Memory B cell (primary cell): ENCODE data around the gene UXS1.

Source experiments
- ATAC-seq: fragments of 150-1000 bp; cut with Tn5 transposase; 2 replicates; pipeline ENCODE4 v1.10.0; 2021; ENCODE audit warnings: low read depth, mild to moderate bottlenecking, moderate library complexity
- DNase-seq, 2 donors: peaks; one replicate each; pipeline ENCODE4 v3.0.0; 2022; ENCODE audit warnings: low spot score in 2 of 2
- H3K27ac Mint-ChIP-seq: one replicate; pipeline ENCODE4 v1.8.0; 2022; ENCODE audit warnings: mild to moderate bottlenecking, moderate library complexity, mixed read lengths
- H3K27me3 Mint-ChIP-seq: one replicate; pipeline ENCODE4 v1.8.0; 2022; ENCODE audit warnings: mixed read lengths
- H3K36me3 Mint-ChIP-seq: one replicate; pipeline ENCODE4 v1.8.0; 2022; ENCODE audit warnings: mild to moderate bottlenecking, mixed read lengths
- H3K4me1 Mint-ChIP-seq: one replicate; pipeline ENCODE4 v1.8.0; 2022; ENCODE audit warnings: mixed read lengths
- H3K4me3 Mint-ChIP-seq: one replicate; pipeline ENCODE4 v1.8.0; 2022; ENCODE audit warnings: mild to moderate bottlenecking, moderate library complexity, mixed read lengths
- H3K9me3 Mint-ChIP-seq: one replicate; pipeline ENCODE4 v1.8.0; 2022; ENCODE audit warnings: mixed read lengths

Gene UXS1

DNA sequence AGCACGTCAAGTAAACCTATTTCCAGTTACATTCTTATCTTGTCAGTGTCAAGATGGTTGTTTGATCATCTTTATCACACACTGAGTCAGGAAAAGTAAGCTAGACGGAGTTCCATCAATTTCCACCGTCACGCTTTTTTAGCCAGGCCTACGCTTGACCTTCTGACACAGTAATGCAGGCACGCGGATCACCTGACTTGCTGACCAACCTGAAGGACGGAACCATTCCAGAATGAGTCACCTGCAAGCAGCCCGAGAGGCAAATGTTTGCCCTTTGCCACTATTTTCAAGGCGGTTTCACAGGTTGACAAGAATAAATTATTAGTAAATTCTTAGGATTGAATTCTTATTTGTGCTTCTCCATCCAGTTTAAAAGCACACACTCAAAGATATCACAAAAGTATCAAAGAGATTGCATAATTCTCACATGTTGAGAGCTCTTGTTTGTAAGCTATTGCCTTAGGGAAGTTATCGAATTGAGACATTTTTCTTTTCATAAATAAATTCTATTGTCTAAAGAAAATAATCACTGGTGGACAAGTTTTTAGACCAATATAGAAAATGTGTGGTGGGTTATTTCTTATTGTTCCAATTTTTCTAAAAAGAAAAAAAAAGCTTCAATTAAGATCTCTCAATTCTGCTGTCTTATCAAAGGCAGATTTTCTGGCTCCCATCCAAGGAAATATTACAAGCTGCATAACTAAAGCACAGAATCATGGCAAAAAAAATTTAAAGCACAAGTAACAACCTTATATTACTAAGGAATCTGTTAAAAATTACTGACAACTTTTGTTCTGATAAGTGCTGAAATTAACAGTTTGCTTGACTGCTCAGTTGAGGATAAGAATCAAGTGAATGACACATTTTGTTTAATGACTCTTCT, 31.9 kb downstream of the UXS1 start:
- H3K9me3 Mint-ChIP-seq = no peaks in the 10 kb centered on the region
- DNase-seq (no peak), ATAC-seq (no peak)
- peak overlapping the region; percentile 83 for H3K27ac Mint-ChIP-seq
- H3K27me3 Mint-ChIP-seq = no peaks in the 10 kb centered on the region
- no peak overlapping the region for H3K4me3 Mint-ChIP-seq
- H3K36me3 Mint-ChIP-seq = peaks cover 18% of the 10 kb centered on the region
- peaks cover 26% of the 10 kb centered on the region for H3K4me1 Mint-ChIP-seq

GRCh38 chr2:106161341-106161740, 32.8 kb downstream of the UXS1 start:
- H3K27ac Mint-ChIP-seq = peak overlapping the region; percentile 83
- no peak for ATAC-seq
- peak overlapping the region; percentile 85 for H3K4me3 Mint-ChIP-seq
- H3K9me3 Mint-ChIP-seq = no peaks in the 10 kb centered on the region
- no peak for DNase-seq
- no peaks in the 10 kb centered on the region for H3K27me3 Mint-ChIP-seq
- H3K4me1 Mint-ChIP-seq = peaks cover 23% of the 10 kb centered on the region
- peaks cover 23% of the 10 kb centered on the region for H3K36me3 Mint-ChIP-seq

DNA sequence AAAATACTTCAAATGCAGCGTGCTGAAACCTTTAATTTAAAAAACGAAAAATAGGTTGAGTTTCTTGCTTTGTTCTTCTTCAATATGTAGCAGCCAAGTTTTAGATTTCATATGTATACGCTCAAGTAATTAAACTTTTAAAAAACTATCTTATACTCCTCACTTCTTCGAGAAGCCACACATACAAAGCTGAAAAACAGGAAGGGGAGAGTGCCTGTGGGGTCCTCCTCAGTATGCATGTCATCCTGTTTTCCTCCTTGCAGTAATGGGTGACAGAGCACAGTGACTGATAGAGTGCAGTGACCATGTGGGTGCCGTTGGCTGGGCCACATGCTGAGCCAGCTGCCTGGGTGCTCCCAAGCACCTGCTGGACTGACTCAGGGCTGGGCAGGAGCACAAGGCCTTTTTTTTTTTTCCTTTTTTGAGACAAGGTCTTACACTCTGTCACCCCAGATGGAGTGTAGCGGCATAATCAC, 33.3 kb downstream of the UXS1 start:
- Mint-ChIP-seq H3K27ac (peak overlapping the region; percentile 83), H3K27me3 (no peaks in the 10 kb centered on the region), H3K36me3 (peaks cover 27% of the 10 kb centered on the region), H3K9me3 (no peaks in the 10 kb centered on the region), H3K4me3 (peak overlapping the region; percentile 85), H3K4me1 (peaks cover 23% of the 10 kb centered on the region)
- DNase-seq = no peak
- peak; percentile 69 for ATAC-seq

DNA sequence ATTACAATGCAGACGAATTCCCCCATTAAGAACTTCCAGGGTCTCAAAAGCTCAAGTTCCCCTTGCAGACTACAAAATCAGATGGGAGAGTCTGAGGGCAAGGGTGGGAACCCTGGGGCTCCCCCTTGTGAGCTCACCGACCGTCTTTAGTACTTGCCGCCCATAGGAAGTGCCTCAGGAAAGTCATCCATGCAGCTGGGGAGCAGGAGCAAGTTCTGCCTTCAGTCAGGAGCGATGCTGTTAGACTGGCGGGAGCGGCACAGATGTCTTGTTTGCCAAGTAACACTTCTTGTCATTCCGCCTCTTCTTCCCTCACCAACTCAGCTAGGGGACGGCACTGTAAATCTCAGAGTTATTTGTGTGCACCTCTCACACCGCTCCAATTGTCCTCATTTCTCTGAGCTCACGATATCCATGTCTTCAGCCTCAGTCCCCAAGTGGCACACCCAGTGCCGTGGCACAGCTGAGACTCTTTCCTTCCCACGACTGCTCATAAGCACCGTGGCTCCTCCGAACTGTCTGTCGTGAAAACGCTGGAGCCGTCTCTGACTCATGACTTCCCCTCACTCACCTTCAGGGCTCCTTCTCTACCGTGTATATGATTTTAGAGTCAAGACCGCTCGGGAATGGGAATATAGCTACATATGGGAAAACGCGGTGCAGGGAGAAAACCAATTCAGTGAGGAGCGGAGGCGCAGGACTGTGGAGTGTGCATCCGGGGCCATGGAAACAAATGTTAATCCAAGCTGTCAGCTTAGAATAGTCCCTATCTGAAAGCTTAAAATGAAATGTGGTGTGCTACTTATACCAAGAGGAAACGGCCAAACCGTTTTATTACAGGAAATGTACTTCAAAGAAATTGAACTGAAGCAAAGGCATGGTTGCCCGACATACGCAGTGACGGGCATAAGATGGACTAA, 34.0 kb downstream of the UXS1 start:
- H3K36me3 Mint-ChIP-seq = peaks cover 34% of the 10 kb centered on the region
- peak overlapping the region; percentile 83 for H3K27ac Mint-ChIP-seq
- H3K27me3 Mint-ChIP-seq = no peaks in the 10 kb centered on the region
- DNase-seq (no peak), ATAC-seq (peak; percentile 56)
- peaks cover under 1% of the 10 kb centered on the region for H3K9me3 Mint-ChIP-seq
- peaks cover 22% of the 10 kb centered on the region for H3K4me1 Mint-ChIP-seq
- H3K4me3 Mint-ChIP-seq = peak overlapping the region; percentile 85

- Mint-ChIP-seq H3K27me3 (no peaks in the 10 kb centered on the region), H3K4me1 (peaks cover 9% of the 10 kb centered on the region), H3K36me3 (peaks cover 42% of the 10 kb centered on the region), H3K4me3 (no peak overlapping the region), H3K27ac (no peak overlapping the region), H3K9me3 (peaks cover 4% of the 10 kb centered on the region)
- DNase-seq (no peak), ATAC-seq (no peak)
These were observed 35.2 kb downstream of the UXS1 start for GRCh38 chr2:106158871-106159270.

- Mint-ChIP-seq H3K36me3 (peaks cover 48% of the 10 kb centered on the region), H3K4me3 (no peak overlapping the region), H3K27me3 (no peaks in the 10 kb centered on the region), H3K27ac (no peak overlapping the region), H3K9me3 (peaks cover 11% of the 10 kb centered on the region), H3K4me1 (peaks cover 8% of the 10 kb centered on the region)
- DNase-seq (no peak), ATAC-seq (no peak)
These were observed 36.0 kb downstream of the UXS1 start for GRCh38 chr2:106158131-106158530.

- H3K4me1 Mint-ChIP-seq = peaks cover 9% of the 10 kb centered on the region
- H3K27me3 Mint-ChIP-seq = no peaks in the 10 kb centered on the region
- H3K9me3 Mint-ChIP-seq = peaks cover 16% of the 10 kb centered on the region
- H3K36me3 Mint-ChIP-seq = peaks cover 51% of the 10 kb centered on the region
- no peak overlapping the region for H3K27ac Mint-ChIP-seq
- DNase-seq (no peak), ATAC-seq (no peak)
- no peak overlapping the region for H3K4me3 Mint-ChIP-seq
These were observed 36.7 kb downstream of the UXS1 start for GRCh38 chr2:106157416-106157815.

- Mint-ChIP-seq H3K36me3 (peaks cover 57% of the 10 kb centered on the region), H3K9me3 (peaks cover 19% of the 10 kb centered on the region), H3K27me3 (no peaks in the 10 kb centered on the region), H3K27ac (no peak overlapping the region), H3K4me3 (no peak overlapping the region), H3K4me1 (peaks cover 12% of the 10 kb centered on the region)
- ATAC-seq = no peak
- no peak for DNase-seq
These were observed 37.5 kb downstream of the UXS1 start for GRCh38 chr2:106156305-106157296.

DNA sequence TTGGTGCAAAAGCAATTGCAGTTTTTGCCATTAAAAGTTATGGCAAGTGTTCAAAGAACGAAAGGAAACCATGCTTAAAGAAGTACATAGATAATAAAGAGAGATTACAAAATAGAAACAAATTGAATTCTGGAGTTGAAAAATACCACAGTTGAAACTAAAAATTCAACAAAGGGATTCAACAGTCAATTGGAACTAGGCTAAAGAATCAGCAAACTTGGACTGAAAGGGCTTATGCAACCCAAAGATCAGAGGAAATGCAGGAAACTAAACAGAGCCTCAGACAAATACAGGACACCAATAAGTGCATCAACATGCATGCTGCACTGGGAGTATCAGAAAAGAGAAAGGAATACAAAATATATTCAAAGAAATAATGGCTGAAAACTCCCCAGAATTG, 40.3 kb downstream of the UXS1 start:
- H3K27me3 Mint-ChIP-seq = no peaks in the 10 kb centered on the region
- no peak overlapping the region for H3K27ac Mint-ChIP-seq
- H3K36me3 Mint-ChIP-seq = peaks cover 78% of the 10 kb centered on the region

DNA sequence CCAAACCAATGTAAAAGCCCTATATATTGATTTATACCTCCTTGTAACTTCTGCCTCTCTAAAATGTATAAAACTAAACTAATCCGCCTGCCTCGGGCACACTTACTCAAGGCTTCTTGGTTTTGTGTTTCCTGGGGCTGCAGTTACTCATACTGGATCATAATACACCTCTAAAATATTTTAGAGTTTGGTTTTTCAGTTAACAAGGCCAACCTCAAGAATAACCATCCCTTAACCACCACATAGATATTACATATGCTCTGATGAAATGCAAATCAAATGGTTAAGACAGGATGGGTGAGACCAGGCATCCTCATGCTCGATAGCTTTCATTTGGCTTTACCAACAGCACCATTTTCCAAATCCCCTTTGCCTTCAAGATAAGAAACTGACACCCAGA, 46.4 kb downstream of the UXS1 start:
- Mint-ChIP-seq H3K4me1 (peaks cover 23% of the 10 kb centered on the region), H3K36me3 (peaks cover 50% of the 10 kb centered on the region), H3K4me3 (peak overlapping the region; percentile 53), H3K9me3 (peaks cover 4% of the 10 kb centered on the region), H3K27me3 (no peaks in the 10 kb centered on the region), H3K27ac (peak overlapping the region; percentile 72)
- no peak for DNase-seq
- peak; percentile 46 for ATAC-seq

More for the DNA sequence above, 40.3 kb downstream of the UXS1 start:
- no peak for ATAC-seq
- no peak for DNase-seq
- Mint-ChIP-seq H3K4me1 (peaks cover 4% of the 10 kb centered on the region), H3K4me3 (no peak overlapping the region), H3K9me3 (peaks cover 19% of the 10 kb centered on the region)

DNA sequence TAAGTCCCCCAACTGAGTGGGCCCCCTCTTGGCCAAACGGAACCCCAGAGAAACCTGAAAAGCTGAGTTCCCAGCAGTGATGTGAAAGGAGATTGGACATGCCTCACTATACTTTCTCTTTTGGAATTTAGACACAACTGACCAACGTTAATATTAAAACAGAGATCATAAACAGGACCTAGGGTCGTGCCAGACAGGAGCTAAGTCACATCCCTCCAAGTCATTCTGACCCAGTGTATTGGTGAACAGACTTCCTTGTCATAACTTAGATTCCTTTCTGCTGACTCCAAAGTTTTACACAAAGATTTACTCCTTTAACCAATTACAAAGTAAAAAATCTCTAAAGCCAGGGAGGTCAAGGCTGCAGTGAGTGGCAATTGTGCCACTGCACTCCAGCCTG, 46.9 kb downstream of the UXS1 start:
- no peak for DNase-seq
- ATAC-seq = no peak
- Mint-ChIP-seq H3K4me1 (peaks cover 19% of the 10 kb centered on the region), H3K27ac (peak overlapping the region; percentile 72), H3K4me3 (no peak overlapping the region), H3K27me3 (no peaks in the 10 kb centered on the region), H3K9me3 (peaks cover under 1% of the 10 kb centered on the region), H3K36me3 (peaks cover 48% of the 10 kb centered on the region)

DNA sequence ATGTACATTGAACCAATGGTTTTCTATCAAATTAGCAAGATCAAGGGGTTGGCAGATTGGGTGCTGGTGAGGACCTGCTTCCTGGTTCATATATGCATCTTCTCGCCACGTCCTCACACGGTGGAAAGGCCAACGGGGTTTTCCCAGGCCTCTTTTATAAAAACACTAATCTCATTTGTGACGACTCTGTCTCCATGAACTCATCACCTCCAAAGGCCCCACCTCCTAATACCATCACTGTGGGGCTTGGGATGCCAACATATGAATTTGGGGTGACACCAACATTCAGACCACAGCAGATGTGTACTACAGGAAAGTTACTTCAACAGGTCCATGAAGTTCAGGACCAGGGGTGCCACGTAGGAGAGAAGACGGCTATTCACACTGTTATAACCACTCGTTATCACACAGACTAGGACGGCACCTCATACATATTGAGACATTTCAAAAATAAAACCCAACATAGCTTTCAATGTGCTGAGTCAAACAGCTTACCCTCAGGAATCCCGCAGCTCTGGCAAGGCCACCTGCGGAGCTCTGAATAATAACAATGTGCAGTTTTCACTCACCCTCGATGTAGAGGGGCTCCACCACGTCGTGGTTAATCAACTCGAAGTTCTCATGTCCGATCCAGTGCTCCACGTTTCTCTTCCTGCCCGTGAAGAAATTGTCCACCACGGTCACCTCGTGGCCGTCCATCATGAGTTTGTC, 49.3 kb downstream of the UXS1 start:
- H3K36me3 Mint-ChIP-seq = peaks cover 38% of the 10 kb centered on the region
- H3K4me1 Mint-ChIP-seq = peaks cover 23% of the 10 kb centered on the region
- DNase-seq (no peak), ATAC-seq (peak; percentile 61)
- H3K9me3 Mint-ChIP-seq = no peaks in the 10 kb centered on the region
- H3K27me3 Mint-ChIP-seq = no peaks in the 10 kb centered on the region
- H3K4me3 Mint-ChIP-seq = peak overlapping the region; percentile 12
- H3K27ac Mint-ChIP-seq = peak overlapping the region; percentile 15
